Fibroblast of peridontal ligament (primary cell): ENCODE data around the gene UQCC3.
"Not testable (repeated sequence)": the region's sequence is repeated elsewhere in the genome, so short reads cannot be mapped to it uniquely, and the experiment has no call there.

Source experiments
- DNase-seq: peaks from one replicate; pipeline ENCODE4 v3.0.0-alpha.2; 2010; ENCODE audit errors: extremely low read depth

UQCC3 gene

DNA sequence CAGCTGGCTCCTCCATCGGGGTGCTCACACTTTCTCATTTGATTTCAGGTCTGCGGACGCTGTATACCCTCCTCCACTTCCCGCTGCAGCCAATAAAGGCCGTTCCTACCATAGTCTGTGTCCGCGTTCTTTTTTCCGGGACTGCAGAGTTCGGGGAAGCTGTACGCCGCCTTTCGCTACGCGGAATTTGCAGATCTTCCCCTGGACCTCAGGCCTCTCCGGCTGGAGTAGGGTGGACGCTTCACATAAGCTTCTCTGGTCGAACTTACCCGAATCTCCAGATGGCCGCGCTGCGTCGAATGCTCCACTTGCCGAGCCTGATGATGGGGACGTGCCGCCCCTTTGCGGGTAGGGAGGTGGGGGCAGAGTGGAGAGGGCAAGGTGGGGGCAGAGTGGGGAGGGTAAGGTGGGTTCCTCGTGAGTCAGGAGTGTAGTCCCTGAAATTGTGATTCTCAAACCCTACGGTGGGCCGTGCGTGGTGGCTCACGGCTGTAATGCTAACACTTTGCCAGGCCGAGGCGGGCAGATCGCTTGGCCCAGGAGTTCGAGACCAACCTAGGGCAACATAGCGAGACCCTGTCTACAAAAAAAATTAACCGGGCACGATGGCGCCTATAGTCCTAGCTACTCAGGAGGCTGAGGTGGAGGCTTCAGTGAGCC, 5.7 kb upstream of the UQCC3 start:
- DNase-seq: peak; percentile 67

- DNase-seq: no peak
Measured at GRCh38 chr11:62666259-62666926, 5.1 kb upstream of the UQCC3 start.

DNA sequence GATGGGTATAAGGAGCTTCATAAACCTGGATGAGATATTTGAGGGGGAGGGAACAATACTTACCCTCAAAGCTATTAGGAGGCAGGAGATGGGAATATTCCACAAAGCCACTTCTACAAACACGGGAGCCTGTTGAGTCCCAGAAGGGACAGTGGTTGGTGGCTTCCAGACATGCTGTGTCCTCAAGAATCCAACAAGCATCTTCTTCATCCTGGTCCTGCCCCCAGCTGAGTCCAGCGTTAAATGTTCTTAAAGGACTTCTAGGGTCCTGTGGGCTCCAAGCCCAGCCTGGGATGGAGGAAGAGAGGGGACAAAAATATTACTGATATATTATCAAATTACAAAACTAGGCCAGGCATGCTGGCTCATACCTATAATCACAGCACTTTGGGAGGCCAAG, 4.0 kb upstream of the UQCC3 start:
- DNase-seq: no peak

DNA sequence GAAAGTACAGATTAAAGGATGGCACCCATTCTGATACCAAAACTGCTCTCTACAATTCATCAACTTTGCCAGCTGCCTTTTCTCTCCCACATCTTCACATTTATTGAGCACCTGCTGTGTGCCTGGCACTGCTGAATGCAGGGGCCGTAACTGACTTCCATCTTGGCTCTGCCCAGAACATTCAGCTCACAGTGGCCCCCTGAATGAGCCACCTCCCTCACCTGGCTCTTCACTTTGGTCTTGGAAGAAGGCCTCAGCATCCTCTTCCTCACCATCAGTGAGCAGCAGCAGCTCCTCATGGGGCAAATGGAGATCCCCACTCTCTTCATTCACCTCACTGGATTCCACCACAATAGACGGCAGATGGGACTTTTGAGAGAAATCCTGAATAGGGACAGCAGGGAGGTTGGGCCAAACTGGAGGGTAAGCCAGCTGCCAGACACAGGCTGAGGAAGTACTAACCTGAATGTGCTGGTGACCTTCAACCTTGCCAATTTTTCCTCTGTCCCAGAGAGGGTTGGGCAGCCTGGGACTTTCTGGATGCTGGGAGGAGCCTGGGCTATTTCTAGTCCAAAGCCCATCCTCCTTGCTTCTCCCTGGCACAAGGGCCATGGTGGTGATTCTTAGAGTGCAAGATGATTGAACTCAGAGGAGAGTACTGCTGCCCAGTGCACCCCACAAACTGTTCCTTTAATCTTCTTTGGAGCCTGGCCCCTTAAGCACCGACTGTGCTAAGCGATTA, 1.9 kb upstream of the UQCC3 start:
- no peak for DNase-seq

- DNase-seq: no peak
Measured at GRCh38 chr11:62671236-62671607, 251 bp upstream of the UQCC3 start.

DNA sequence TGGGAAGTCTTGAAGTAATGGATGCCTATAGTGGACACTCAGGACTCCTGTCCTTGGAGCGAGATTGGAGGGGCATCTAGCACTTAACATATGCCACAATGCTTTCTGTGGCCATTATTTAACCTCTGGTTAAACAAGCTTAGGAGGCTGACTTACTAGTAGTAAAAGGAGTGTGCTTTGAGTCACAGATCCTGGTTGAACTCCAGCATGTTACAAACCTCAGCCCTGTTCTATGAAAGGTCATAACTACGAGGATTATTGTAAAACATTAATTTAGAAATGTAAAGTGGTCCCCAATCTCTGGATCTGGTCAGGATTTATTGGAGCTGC, 1.7 kb downstream of the UQCC3 start:
- no peak for DNase-seq

GRCh38 chr11:62675415-62675814, 3.9 kb downstream of the UQCC3 start:
- not testable (repeated sequence) for DNase-seq

DNA sequence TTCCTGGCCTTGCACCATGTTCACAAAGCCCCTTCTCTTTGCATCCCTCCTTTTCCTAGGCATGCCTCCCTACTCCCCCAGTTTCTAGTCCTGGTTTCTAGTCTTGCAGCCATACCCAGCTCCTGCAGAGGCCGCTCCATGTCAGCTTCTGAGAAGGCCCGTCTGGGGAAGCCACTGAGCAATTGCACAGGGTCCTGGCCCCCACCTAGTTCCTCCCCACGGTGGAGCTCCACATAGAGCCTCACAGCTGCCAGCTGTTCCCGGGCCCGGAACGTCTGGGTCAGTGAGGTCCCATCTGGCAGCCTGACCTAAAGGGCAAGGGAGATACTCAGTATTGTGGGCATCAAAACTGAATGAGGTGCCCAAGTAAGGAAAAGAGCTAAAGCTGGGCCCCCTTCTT, 5.2 kb downstream of the UQCC3 start:
- DNase-seq: no peak

DNA sequence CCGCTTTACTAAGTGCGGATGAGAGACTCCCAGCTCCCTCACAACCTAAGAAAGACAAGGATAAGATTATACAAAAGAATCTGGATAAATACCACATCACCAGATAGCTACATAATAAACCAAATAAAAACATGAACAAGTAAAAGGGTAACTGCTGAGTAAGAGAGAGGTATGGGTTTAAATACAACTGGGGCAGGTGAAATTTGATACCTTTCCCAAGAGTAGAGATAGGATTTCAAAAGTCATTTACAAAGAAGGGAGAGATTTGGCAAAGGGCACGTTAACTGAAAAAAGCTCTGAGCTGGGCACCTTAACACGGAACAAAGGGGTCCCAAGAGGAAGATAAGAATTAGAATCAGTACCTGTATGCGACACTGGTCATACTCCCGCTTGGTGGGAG, 5.7 kb downstream of the UQCC3 start:
- no peak for DNase-seq

DNA sequence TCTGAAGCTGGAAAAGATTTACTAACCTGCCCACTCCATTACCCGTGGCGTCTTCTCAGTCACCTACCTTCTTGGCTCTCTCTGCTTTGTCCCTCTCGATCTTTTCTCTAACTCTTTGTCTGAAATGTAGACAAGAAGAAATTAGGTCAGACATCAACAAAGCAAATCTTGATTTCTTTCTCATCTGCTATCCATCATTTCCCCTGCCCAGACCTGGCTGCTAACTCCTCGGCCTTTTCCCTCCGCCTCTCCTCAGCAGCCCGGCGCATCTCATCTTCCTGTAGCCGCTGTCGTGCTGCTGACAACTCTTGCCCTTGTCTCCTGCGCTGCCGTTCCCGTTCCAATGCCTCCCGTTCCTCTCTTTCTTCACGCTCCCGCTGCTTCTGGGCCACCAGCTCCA, 6.2 kb downstream of the UQCC3 start:
- no peak for DNase-seq

GRCh38 chr11:62678433-62678769, 6.9 kb downstream of the UQCC3 start:
- no peak for DNase-seq

DNA sequence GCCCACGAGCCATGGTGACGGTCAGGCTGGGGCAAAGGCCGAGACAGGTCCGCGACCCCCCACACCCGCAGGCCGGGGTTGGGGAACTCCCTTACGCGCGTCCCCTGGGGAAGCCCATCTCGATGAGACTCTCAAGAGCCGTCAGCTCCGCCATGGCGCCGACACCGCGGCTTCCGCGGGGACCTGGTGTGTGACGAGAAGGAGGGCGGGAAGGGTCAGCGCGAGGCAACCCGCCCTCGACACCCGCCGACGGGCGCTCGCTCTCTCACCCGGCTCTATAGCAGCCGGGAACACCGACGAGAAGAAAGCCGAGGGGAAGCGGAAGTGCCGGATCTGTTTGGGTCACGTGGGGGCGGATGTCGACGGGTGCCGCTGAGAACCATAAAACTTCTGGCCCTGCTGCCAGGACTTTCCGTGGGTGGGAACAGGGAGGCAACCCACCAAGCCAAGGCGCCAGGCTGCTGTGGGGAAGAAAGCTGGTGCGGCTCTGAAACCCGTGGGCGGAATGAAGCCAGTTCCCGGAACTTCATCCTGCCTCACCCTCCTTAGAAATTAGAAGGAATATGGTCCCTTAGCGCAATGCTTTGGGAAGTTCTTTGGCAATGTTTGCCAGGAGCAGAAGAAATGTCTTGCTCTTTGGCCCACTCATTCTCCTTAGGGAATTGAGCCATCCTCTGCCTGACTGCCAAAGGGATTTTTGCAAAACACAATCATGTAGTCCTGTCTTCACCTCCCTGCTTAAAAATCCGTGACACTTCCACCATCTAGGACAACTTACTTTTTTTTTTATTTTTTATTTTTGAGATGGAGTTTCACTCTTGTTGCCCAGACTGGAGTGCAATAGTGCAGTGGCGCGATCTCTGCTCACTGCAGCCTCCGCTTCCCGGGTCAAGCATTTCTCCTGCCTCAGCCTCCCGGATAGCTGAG, 7.6 kb downstream of the UQCC3 start, which contains the start of gene UBXN1:
Gene UBXN1 (minus strand): TSS at position 304 of the 927 bp plus-strand sequence. CDS start 150 bp downstream, at position 154.
- DNase-seq: peak; percentile 94

DNA sequence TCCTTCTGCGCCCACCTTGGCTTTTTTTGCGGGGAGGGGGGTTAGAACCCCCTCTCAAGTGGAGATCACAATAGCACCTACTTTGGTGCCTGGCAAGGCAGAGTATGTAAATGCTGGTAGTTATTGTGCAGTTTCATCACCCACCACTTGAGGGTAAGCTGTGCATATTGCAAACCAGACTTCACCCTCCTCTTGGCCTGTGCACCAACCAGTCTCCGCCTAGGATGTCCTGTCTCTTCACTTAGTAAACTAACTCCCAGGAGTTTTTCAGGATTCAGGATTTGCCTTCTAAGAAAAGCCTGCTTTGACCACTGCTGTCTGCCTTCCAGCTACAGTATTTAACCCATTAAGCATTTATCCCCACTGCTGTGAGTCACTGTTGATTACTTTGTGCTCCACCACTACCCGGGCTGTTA, 9.4 kb downstream of the UQCC3 start:
- DNase-seq: peak; percentile 93

DNA sequence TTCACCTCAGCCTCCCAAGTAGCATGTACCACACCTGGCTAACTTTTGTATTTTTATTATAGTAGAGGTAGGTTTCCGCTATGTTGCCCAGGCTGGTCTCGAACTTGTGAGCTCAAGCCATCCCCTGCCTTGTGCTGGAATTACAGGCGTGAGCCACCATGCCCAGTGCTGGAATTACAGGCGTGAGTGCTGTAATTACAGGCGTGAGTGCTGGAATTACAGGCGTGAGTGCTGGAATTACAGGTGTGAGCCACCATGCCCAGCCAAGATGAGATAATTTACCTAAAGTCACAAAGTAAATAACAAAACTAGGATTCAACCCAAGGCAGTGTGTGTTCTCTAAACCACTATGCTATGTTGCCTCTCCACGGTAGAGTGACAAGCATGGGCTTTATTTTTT, 11.0 kb downstream of the UQCC3 start:
- DNase-seq: no peak

GRCh38 chr11:62687508-62688396, 16.3 kb downstream of the UQCC3 start:
- no peak for DNase-seq

- DNase-seq: peak; percentile 33
Measured at GRCh38 chr11:62688491-62688890, 17.0 kb downstream of the UQCC3 start.

DNA sequence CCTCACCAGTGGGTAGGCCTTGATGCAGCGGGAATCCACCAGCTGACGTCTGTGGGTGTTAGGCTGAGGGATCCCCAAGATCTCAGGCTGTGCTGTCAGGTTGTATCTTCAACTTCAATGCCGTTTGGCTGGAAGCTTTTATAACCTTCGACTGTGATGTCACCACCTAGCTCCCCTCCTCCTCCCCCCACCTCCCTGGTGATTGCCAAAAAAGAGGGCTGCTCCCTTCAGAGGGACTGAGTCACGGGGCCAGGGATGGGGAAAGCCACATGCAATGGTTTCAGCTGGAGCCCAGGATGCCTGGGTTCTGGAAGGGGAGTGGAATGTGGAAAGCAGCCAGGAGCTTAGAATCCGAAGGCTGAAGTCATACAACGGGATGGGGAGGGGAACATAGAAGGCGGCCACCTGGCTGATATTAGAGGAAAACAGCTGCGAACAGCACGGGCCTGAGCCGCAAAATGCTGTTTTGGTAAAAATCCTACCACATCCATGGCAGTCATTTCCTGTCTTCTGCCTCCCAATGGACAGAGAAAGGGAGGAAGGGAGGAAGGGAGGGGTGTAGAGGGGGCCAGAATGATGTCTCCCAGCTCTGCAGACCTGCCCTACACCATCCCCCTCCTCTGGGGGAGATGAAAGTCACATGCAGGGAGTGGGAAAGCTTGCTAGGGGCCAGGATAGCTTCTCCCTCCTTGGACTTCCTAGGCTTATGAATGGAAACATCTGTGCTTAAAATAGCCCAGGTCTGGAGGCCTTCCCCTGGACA, 18.1 kb downstream of the UQCC3 start, which contains the start of gene LRRN4CL:
Gene LRRN4CL (minus strand): TSS at position 110 of the 763 bp plus-strand sequence. CDS start 1,022 bp downstream, outside the sequence.
- DNase-seq: peak; percentile 98

DNA sequence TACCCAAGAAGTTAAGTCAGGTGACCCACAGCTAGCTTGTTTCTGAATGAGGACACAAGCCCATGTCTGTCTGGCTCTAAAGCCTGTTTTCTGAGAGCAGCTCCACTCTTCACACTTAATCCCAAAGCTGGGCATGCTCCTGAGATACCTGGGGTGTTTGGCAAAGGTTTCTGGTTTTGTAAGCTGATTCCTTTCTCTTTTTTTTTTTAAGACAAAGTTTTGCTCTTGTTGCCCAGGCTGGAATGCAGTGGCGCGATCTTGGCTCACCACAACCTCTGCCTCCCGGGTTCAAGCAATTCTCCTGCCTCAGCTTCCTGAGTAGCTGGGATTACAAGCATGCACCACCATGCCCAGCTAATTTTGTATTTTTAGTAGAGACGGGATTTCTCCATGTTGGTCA, 22.2 kb downstream of the UQCC3 start:
- DNase-seq: not testable (repeated sequence)

DNA sequence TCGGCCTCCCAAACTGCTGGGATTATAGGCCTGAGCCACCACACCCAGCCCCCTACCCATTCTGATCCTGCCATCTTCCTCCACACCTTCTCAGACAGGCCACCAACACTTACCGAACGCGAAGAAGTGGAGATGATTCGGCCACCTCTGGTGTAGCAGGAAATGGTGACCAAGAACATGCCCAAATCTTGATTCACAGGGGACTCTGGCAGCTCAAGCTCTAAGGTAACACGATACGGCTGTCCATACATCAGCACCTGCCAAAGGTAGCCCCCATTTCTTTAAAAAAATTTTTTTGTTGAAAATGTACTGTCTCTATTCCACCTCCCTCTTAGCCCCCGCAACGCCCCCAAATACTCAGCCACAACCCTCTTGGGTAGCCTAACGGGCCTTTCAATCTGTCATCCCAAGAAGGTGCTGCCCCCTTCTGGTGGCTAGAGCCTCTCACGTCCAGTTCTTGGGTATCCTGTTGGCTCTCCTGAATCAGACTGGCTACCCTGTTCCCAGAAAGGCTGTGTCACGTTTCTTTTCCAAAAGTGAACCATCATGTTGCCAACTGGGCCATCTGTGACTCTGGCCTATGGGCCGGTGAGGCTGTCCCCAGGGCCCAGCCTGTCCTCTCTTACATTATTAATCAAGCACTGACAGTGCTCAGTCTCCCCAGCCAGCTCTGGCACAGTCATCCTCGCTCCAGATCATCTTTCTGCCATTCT, 23.1 kb downstream of the UQCC3 start:
- peak; percentile 89 for DNase-seq
